AG09319 (cell line): ENCODE data around the gene TMX4.

Experiments used
- DNase-seq: peaks from one replicate; pipeline ENCODE4 v3.0.0-alpha.2; 2010; ENCODE audit warnings: low read depth; ENCODE audit errors: extremely low read depth
- TF ChIP-seq, protein P1 (sequence below): IDR thresholded peaks from 2 replicates; pipeline ENCODE4 v1.5.1; 2011; ENCODE audit warnings: low read depth, mild to moderate bottlenecking, inconsistent platforms, low read length, moderate library complexity

The TMX4 gene

GRCh38 chr20:8057871-8058270 lies 38.3 kb upstream of the TMX4 start:
- TF ChIP-seq, protein P1, sequence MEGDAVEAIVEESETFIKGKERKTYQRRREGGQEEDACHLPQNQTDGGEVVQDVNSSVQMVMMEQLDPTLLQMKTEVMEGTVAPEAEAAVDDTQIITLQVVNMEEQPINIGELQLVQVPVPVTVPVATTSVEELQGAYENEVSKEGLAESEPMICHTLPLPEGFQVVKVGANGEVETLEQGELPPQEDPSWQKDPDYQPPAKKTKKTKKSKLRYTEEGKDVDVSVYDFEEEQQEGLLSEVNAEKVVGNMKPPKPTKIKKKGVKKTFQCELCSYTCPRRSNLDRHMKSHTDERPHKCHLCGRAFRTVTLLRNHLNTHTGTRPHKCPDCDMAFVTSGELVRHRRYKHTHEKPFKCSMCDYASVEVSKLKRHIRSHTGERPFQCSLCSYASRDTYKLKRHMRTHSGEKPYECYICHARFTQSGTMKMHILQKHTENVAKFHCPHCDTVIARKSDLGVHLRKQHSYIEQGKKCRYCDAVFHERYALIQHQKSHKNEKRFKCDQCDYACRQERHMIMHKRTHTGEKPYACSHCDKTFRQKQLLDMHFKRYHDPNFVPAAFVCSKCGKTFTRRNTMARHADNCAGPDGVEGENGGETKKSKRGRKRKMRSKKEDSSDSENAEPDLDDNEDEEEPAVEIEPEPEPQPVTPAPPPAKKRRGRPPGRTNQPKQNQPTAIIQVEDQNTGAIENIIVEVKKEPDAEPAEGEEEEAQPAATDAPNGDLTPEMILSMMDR, result no peak
- DNase-seq, result no peak

DNA sequence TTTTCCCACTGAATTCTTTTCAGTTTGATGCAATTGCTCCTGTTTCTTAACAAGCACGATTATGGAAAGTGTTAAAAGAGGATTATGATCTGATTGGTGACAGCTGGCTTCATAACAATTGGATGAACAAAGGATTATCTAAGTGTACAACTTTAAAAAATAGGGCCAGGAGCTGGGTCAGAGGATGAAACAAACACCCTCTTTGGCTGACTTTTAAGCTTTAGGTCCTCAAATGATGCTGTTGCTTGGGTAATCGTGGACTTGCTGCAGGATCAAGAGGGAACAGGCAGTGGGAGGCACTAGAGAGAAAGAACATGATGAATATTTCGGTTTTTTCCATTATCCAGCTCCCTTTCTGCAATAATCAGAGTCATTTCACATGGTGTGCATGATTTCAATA lies 35.5 kb upstream of the TMX4 start:
- no peak for DNase-seq
- TF ChIP-seq, protein P1, result no peak

- no peak for DNase-seq
- TF ChIP-seq, protein P1, result no peak
Measured at GRCh38 chr20:8050157-8050837, 30.7 kb upstream of the TMX4 start.

DNA sequence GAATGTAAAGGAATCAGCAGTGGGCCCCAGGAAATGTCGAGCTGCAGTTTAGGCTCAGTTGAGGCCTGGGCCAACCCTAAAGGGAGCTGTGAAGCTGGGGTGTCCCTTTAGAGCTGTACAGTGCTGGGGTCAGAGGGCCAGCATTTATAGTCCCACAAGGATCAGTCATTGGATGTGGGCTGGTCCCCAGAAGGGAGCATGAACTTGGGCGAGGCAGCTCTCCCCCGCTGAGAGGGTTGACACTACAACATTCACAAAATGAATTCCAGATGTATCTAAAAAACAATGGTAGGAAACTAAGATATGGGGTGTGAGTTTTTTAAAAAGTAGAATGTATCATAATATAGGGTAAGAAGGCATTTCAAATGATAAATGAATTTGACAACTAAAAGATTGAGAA lies 29.7 kb upstream of the TMX4 start:
- DNase-seq, result no peak
- TF ChIP-seq, protein P1, result no peak

DNA sequence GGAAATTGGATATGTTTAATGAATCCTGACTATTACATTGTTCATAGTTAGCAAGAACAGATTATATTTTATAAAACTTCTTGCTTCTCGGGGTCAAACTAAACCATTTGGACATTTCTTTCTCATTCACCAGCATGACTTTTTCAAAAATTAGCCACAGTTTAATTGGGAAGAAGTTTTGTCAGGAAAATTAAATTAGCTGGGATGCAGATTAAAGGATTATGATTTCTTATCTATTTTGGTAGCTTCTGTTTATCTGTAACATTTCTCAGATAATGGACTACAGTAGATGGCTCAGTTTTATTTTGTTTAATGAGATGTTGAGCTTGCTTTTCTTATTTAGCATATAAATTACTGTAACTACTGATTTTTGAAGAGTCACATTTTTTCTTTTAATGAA lies 26.4 kb upstream of the TMX4 start:
- TF ChIP-seq, protein P1, result no peak

GRCh38 chr20:8043687-8044282 lies 24.2 kb upstream of the TMX4 start:
- TF ChIP-seq, protein P1, result peak; percentile 52
- peak; percentile 20 for DNase-seq

More for the DNA sequence above, 26.4 kb upstream of the TMX4 start:
- no peak for DNase-seq

DNA sequence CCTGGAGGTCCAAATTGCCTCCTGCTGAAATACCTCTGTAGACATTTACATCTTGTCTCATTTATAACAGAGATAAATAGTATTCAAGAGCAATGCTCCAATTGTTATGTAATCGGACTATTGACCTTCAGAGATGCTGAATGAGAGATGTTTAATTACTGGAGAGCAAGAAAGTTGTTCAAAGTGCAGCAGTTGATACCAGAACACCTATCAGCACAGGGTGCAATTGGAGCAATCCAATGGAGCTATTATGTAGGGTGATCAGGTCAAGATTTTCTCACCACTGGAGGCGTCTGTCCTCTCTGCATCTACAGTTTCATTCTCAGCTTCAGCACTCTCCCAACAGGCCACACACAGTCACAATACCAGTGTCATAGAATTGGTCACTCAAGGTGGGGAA lies 19.5 kb upstream of the TMX4 start:
- no peak for DNase-seq
- TF ChIP-seq, protein P1, result no peak
